ENCODE results near the gene UNC5B.
"Not testable (repeated sequence)": the region's sequence is repeated elsewhere in the genome, so short reads cannot be mapped to it uniquely, and the experiment has no call there.

UNC5B gene

GRCh38 chr10:71266918-71267442, 54.6 kb downstream of the UNC5B start:
- H3K27me3 Mint-ChIP-seq, result no peaks in the 10 kb centered on the region
- no peaks in the 10 kb centered on the region for H3K36me3 Mint-ChIP-seq (ENCODE audit: insufficient read depth)
- H3K4me3 Mint-ChIP-seq, result no peak overlapping the region
- ATAC-seq (replicated peaks; ENCODE audit: extremely low read depth, poor library complexity, severe bottlenecking), result no peak
- no peak overlapping the region for H3K27ac Mint-ChIP-seq (ENCODE audit: low read depth)
- no peaks in the 10 kb centered on the region for H3K4me1 Mint-ChIP-seq
- DNase-seq (ENCODE audit: low spot score in 2 of 2), result no peak
- H3K9me3 Mint-ChIP-seq, result no peaks in the 10 kb centered on the region

DNA sequence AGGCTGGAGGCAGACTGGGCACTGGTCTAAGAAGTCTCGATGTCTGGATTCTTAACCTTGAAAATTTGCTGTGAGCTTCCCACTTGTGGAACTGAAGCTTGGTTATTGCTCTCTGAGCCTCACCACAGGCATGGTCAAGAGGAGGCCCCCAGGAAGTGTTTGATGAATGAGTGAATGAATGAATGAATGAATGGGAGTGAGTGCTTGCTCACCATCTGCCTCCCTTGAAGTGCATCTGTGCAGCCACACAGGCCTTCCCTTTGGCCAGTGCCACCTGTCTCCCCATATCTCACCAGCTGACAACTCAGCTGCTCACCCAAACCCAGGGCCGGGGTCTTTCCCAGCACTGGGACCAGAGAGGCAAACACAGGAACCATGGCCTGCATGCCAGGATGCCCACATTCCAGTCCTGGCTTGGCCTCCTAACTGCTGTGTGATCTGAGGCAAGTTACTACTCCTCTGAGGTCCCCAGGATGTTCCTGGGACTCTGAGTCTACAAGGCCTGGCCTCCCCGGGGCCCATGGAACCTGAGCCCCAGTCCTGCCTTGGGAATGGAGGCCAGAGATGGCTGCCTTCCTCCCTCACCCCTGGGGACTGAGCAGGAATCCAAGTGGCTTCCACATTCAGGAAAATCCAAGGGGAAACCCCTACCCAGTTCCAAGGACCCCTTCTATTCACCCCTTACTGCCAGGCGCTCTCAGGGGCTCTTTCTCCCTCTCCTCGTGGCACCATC, 55.3 kb downstream of the UNC5B start:
- DNase-seq (ENCODE audit: low spot score in 2 of 2), result no peak
- H3K36me3 Mint-ChIP-seq (ENCODE audit: insufficient read depth), result no peaks in the 10 kb centered on the region

DNA sequence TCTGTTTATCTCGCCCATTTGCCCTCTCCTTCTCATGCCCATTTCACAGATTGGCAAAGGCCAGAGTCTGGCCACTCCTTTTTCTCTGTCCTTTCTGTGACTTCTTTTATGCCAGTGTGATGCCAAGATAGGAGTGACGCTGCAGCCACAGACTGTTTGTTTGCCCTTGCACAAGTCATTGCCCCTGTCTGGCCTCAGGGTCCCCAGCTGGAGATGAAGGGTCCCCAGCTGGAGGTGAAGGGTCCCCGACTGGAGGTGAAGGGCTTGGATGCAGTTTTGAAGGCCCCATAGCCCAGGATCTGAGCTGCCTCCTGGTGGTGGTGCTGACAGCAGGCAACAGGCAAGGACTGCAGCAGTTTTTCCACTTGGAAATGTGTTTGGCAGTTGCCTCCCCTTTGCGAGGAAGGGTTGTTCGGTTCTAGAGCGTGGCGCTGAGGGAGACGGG, 55.9 kb downstream of the UNC5B start:
- Mint-ChIP-seq H3K9me3 (no peaks in the 10 kb centered on the region), H3K36me3 (ENCODE audit: insufficient read depth) (no peaks in the 10 kb centered on the region), H3K27ac (ENCODE audit: low read depth) (no peak overlapping the region), H3K4me1 (no peaks in the 10 kb centered on the region), H3K4me3 (no peak overlapping the region), H3K27me3 (no peaks in the 10 kb centered on the region)
- DNase-seq (ENCODE audit: low spot score in 2 of 2) (no peak), ATAC-seq (replicated peaks; ENCODE audit: extremely low read depth, poor library complexity, severe bottlenecking) (no peak)

More for the DNA sequence above, 55.3 kb downstream of the UNC5B start:
- no peak overlapping the region for H3K4me3 Mint-ChIP-seq
- H3K9me3 Mint-ChIP-seq, result no peaks in the 10 kb centered on the region
- H3K27ac Mint-ChIP-seq (ENCODE audit: low read depth), result no peak overlapping the region
- no peaks in the 10 kb centered on the region for H3K27me3 Mint-ChIP-seq
- no peak for ATAC-seq (replicated peaks; ENCODE audit: extremely low read depth, poor library complexity, severe bottlenecking)
- no peaks in the 10 kb centered on the region for H3K4me1 Mint-ChIP-seq

DNA sequence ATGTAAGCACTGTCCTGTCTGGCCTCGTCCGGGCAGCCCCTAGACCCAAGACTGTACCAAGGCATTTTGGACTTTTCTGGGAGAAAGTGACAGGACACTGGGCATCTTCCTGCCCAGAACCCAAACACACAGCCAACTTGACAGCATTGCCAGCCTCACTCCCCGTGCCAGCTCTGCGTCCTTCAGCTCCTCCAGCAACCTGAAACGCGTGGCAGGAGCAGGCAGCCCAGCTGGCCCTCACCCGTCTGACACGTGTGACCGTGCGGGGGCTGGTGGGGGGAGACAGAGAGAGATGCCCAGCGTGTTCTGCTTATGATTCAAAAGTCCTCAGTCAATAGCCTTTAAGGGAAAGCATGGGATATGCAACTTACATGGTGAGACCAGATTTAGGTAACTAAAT, 56.4 kb downstream of the UNC5B start:
- Mint-ChIP-seq H3K9me3 (no peaks in the 10 kb centered on the region), H3K27ac (ENCODE audit: low read depth) (no peak overlapping the region), H3K4me1 (no peaks in the 10 kb centered on the region), H3K4me3 (no peak overlapping the region), H3K27me3 (no peaks in the 10 kb centered on the region), H3K36me3 (ENCODE audit: insufficient read depth) (no peaks in the 10 kb centered on the region)
- ATAC-seq (replicated peaks; ENCODE audit: extremely low read depth, poor library complexity, severe bottlenecking) (no peak), DNase-seq (ENCODE audit: low spot score in 2 of 2) (no peak)

GRCh38 chr10:71269301-71270288, 57.2 kb downstream of the UNC5B start:
- no peak overlapping the region for H3K4me3 Mint-ChIP-seq
- no peak for DNase-seq (ENCODE audit: low spot score in 2 of 2)

DNA sequence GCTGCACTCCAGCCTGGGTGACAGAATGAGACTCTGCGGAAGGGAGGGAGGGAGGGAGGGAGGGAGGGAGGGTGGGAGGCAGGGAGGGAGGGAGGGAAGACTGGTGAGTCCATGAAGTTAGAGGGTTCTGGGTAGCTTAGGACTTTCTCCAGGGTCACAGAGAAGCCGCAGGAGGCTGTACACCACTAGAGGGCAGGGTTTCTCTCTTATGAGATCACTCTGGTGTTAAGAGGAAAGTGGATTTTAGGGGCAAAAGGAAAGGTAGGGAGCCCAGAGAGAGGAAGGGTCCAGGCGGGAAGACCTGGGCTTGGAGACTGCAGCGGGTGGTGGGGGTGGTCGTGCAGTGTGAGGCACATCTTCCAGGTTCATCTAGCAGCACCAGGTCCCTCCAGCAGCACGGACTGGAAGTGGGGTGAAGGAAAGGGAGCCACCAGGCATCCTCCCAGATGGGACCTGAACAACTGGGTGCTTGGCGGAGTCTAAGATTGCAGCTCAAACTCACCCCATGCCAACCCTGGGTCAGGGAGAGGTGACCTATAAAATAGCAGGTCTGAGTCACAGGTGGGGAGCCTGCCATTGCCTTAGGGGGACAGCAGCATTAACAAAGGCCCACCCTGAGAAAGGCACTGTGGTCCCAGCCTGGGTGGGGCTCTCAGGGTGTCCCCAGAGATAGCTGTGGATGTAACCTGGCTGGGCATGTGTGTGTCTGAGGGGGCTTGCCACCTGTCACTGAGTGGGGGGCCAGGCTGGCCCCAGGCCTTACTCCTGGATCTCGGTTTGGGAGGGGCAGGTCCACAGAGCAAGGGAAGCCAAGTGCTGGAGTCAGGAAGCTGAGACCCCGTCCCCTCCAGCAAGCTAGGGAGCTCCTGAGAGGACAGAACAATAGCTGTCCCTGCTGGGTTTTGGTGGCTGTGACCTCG, 58.2 kb downstream of the UNC5B start:
- Mint-ChIP-seq H3K4me3 (no peak overlapping the region), H3K27ac (ENCODE audit: low read depth) (no peak overlapping the region), H3K9me3 (no peaks in the 10 kb centered on the region), H3K36me3 (ENCODE audit: insufficient read depth) (no peaks in the 10 kb centered on the region), H3K4me1 (no peaks in the 10 kb centered on the region), H3K27me3 (no peaks in the 10 kb centered on the region)
- DNase-seq (ENCODE audit: low spot score in 2 of 2) (no peak), ATAC-seq (replicated peaks; ENCODE audit: extremely low read depth, poor library complexity, severe bottlenecking) (no peak)

More at GRCh38 chr10:71269301-71270288, 57.2 kb downstream of the UNC5B start:
- ATAC-seq (replicated peaks; ENCODE audit: extremely low read depth, poor library complexity, severe bottlenecking), result no peak
- H3K4me1 Mint-ChIP-seq, result no peaks in the 10 kb centered on the region
- H3K27me3 Mint-ChIP-seq, result no peaks in the 10 kb centered on the region
- no peak overlapping the region for H3K27ac Mint-ChIP-seq (ENCODE audit: low read depth)
- H3K9me3 Mint-ChIP-seq, result no peaks in the 10 kb centered on the region
- no peaks in the 10 kb centered on the region for H3K36me3 Mint-ChIP-seq (ENCODE audit: insufficient read depth)

DNA sequence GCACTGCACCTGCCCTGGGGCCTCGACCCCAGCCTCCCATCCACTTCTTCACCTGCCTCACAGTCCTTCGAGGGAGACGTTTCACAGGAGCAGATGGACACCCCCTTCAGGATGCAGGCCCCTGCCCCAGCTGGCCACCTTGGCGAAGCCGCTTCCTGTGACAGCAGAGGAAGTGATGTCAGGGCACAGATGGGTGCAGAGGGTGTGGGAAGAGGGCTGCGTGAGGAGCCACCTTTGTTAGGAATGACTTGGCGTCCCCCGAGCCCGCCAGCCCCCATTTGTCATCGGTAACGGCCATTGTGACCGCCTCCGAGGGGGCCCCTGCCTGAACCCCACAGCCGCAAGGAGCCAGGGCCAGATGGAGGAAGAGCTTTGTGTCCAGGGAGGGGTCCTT, 59.3 kb downstream of the UNC5B start:
- H3K4me1 Mint-ChIP-seq, result no peaks in the 10 kb centered on the region
- H3K4me3 Mint-ChIP-seq, result no peak overlapping the region
- H3K27ac Mint-ChIP-seq (ENCODE audit: low read depth), result no peak overlapping the region
- H3K27me3 Mint-ChIP-seq, result no peaks in the 10 kb centered on the region
- DNase-seq (ENCODE audit: low spot score in 2 of 2) (no peak), ATAC-seq (replicated peaks; ENCODE audit: extremely low read depth, poor library complexity, severe bottlenecking) (no peak)
- H3K9me3 Mint-ChIP-seq, result no peaks in the 10 kb centered on the region
- H3K36me3 Mint-ChIP-seq (ENCODE audit: insufficient read depth), result no peaks in the 10 kb centered on the region

DNA sequence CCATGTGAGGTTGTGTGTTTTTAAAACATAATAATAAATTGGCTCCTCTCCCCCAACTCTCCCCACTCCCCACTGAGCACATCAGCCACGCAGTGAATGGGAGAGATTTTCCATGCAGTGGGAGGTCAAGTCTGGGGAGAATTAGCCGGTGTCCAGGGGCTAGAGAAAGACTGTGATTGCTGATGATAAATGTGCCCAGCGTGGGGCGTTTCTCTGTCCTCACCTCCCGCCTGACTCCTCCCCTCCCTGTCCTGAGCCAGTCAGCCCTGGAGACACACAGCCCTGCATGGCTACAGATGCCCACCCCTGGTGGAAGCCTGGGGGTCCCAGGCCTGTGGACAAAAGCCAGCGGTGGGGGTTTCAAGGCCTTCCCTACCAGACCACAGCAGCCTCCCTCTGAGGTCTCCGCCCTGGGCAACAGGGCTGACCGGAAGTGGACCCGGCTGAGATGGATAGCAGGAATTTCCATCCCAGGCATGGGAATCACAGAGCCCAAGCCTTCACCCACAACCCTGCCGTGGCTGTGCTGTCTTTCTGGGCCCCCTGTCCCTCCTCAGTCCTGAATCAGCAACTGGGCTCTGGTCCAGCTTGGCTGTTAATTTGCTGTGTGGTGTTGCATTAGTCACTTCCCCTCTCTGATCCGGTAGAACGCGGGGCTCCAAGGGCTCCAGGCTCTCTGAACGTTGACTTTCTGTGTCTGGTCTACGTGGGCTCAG, 59.8 kb downstream of the UNC5B start:
- no peak for ATAC-seq (replicated peaks; ENCODE audit: extremely low read depth, poor library complexity, severe bottlenecking)
- no peak for DNase-seq (ENCODE audit: low spot score in 2 of 2)

DNA sequence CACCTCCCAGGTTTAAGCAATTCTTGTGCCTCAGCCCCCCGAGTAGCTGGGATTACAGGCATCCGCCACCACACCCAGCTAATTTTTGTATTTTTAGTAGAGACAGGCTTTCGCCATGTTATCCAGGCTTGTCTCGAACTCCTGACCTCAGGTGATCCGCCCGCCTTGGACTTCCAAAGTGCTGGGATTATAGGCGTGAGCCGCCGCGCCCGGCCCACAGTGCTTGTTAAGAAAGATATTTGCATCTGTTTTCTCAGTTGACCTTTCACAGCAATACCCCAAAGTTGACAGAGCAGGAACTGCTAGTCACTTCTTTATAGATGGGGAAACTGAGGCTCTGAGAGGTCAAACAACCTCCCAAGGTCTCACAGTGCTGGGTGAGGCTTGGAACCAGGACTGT, 60.6 kb downstream of the UNC5B start:
- not testable (repeated sequence) for DNase-seq (ENCODE audit: low spot score in 2 of 2); H3K4me3 Mint-ChIP-seq; ATAC-seq (replicated peaks; ENCODE audit: extremely low read depth, poor library complexity, severe bottlenecking); H3K9me3 Mint-ChIP-seq; H3K27me3 Mint-ChIP-seq; H3K4me1 Mint-ChIP-seq; H3K36me3 Mint-ChIP-seq (ENCODE audit: insufficient read depth); H3K27ac Mint-ChIP-seq (ENCODE audit: low read depth)

More for the DNA sequence above, 59.8 kb downstream of the UNC5B start:
- Mint-ChIP-seq H3K27ac (ENCODE audit: low read depth) (no peak overlapping the region), H3K9me3 (no peaks in the 10 kb centered on the region), H3K4me1 (no peaks in the 10 kb centered on the region), H3K4me3 (no peak overlapping the region), H3K36me3 (ENCODE audit: insufficient read depth) (no peaks in the 10 kb centered on the region), H3K27me3 (no peaks in the 10 kb centered on the region)

DNA sequence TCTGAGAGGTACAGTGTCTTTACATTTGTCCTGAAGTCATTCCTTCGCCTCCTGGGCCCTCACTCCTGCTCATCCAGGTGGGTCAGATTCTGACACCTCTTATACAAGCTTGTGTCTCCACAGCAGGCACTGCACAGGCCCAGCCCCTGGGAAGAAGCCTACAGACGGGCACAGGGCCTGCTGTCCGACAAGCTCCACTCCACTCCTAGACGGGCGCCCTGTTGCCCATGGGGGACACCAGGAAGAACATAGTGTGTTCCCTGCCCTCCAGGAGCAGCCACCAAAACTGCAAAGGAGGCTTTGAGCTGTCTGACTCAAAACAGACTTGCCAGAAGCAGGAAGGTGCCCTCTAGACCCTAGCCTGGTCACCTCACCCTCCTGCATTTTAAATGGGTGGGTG, 61.1 kb downstream of the UNC5B start:
- ATAC-seq (replicated peaks; ENCODE audit: extremely low read depth, poor library complexity, severe bottlenecking) (no peak), DNase-seq (ENCODE audit: low spot score in 2 of 2) (no peak)
- no peaks in the 10 kb centered on the region for H3K4me1 Mint-ChIP-seq
- no peak overlapping the region for H3K27ac Mint-ChIP-seq (ENCODE audit: low read depth)
- no peaks in the 10 kb centered on the region for H3K27me3 Mint-ChIP-seq
- no peak overlapping the region for H3K4me3 Mint-ChIP-seq
- H3K36me3 Mint-ChIP-seq (ENCODE audit: insufficient read depth), result no peaks in the 10 kb centered on the region
- H3K9me3 Mint-ChIP-seq, result no peaks in the 10 kb centered on the region

DNA sequence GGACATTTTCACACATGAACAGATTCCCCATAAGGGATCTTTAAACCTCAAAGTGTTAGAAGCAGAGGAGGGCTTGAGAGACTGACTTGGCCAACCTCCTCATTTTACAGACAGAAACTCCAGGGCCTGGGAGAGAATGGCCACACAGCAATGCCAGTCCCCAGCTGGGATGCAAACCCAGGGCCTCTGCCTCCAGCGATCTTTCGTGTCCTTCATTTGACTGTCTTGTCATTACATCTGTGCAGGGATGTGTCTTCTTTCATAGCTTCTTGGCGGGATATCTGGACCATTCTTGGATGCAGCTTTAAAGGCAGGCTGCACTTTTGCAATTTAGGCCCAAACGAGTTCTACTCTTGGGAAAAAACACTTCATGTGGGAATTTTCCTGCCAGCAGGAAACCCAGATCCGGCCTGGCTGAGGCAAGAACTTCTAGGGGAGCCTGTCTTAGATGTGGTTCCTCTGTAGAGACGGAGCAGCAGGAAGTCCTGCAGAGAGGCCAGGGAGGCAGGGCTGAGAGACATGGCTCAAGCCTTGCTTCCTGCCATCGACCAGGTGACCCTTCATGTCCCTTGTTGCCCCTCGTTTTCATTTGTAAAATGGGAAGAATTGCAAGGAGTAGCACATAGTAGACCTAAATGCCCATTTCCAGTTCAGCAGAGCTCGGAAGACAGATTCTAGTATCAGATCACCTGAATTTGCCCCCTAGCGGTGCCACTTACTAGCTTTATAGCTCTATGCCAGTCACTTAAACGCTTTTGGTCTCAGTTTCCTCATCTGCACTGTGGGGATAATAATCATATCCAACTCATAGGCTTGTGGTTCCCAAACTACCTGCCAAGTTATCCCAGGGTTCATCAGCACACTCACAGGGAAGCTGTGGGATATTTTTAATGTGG, 62.8 kb downstream of the UNC5B start:
- H3K27me3 Mint-ChIP-seq, result no peaks in the 10 kb centered on the region
- no peaks in the 10 kb centered on the region for H3K36me3 Mint-ChIP-seq (ENCODE audit: insufficient read depth)
- ATAC-seq (replicated peaks; ENCODE audit: extremely low read depth, poor library complexity, severe bottlenecking), result no peak
- no peak for DNase-seq (ENCODE audit: low spot score in 2 of 2)
- no peak overlapping the region for H3K27ac Mint-ChIP-seq (ENCODE audit: low read depth)
- H3K4me3 Mint-ChIP-seq, result no peak overlapping the region
- H3K4me1 Mint-ChIP-seq, result no peaks in the 10 kb centered on the region
- H3K9me3 Mint-ChIP-seq, result no peaks in the 10 kb centered on the region

All from central memory CD8-positive, alpha-beta T cell (primary cell).